Adrenal gland (tissue), 19 donors: ENCODE data around the gene IGF2. TPM values are rescaled to one million over a fixed set of nuclear protein-coding genes. Genes with fewer than 3 reads are reported as not detected.
A peak's percentile ranks its signal among the peaks of the same experiment; 100 is the strongest.

ENCODE experiments used
- DNase-seq, 7 donors: peaks; one replicate each; pipeline ENCODE4 v3.0.0-alpha.2; 2019 to 2020
- H3K27ac ChIP-seq, 5 donors: fragments of 200-600 bp; sonication (generic) in 4 of 5; 1 replicate in 3 of 5; 2 replicates in 2 of 5; pipeline versions ENCODE4 v1.5.1 to v1.8.0; 2016 to 2020; ENCODE audit warnings: mild to moderate bottlenecking in 1 of 5
- H3K27me3 ChIP-seq: fragments of 200-600 bp; 2 replicates; pipeline ENCODE4 v1.8.0; 2021
- H3K36me3 ChIP-seq, 2 donors: fragments of 200-600 bp; replicated peaks in 1 of 2; 1 replicate in 1 of 2; 2 replicates in 1 of 2; pipeline versions ENCODE4 v1.5.1 to v1.8.0; 2018 to 2022
- H3K4me1 ChIP-seq, 2 donors: fragments of 200-600 bp; replicated peaks in 1 of 2; 1 replicate in 1 of 2; 2 replicates in 1 of 2; pipeline versions ENCODE4 v1.5.1 to v1.8.0; 2018 to 2021
- H3K4me3 ChIP-seq, 4 donors: fragments of 200-600 bp; sonication (generic) in 3 of 4; one replicate each; pipeline ENCODE4 v1.5.1; 2016 to 2018
- H3K9me3 ChIP-seq, 3 donors: fragments of 200-600 bp; sonication (generic) in 1 of 3; replicated peaks in 1 of 3; 1 replicate in 2 of 3; 2 replicates in 1 of 3; pipeline versions ENCODE4 v1.5.1 to v1.8.0; 2016 to 2021
- POLR2A ChIP-seq, 2 donors: fragments of 450-650 bp; IDR thresholded peaks; one replicate each; pipeline ENCODE4 v1.6.1; 2017; ENCODE audit warnings: antibody characterized with exemption in 2 of 2, mild to moderate bottlenecking in 2 of 2, moderate library complexity in 1 of 2
- WGBS, 4 donors: extraction: QIAGEN DNeasy Blood & Tissue Kit in 2 of 4; methylation state at CpG; one replicate each; pipeline versions ENCODE4 v1.1.5 to v1.1.7; 2013 to 2017; 5-methylcytosine and 5-hydroxymethylcytosine counted together
- intact Hi-C, 2 donors: fragments of 100-400 bp; cut with DNase I; formaldehyde crosslinking; loops; one replicate each; pipeline versions ENCODE4 v1.14.1 to v1.15.0; 2022 to 2023
- long read RNA-seq, 10 donors: library from polyadenylated mRNA in 3 of 10; unstranded in 2 of 10; stranded (forward) in 1 of 10; transcript quantifications; one replicate each; pipeline ENCODE4 v2.0.0 and lab custom pipeline, GENCODE V29; 2021 to 2026
- polyA plus RNA-seq, 3 donors: library from polyadenylated mRNA; stranded (reverse); fragments of 200-250 nt in 2 of 3; fragments of 350-450 nt in 1 of 3; fragmentation: Illumina TruSeq in 1 of 3; extraction: RNeasy Lipid Tissue Mini Kit (QIAGEN cat#74804) in 1 of 3; gene quantifications; one replicate each; pipeline ENCODE4 v1.2.3, GENCODE V29; 2013 to 2014
- total RNA-seq, 9 donors: library from RNA; depleted of rRNA in 4 of 9; stranded (reverse); fragments of >200 nt in 4 of 9; fragments of 120-200 nt in 1 of 9; fragmentation: NEBNext Ultra II Directional in 1 of 9; extraction: Animal tissue kit (Norgen Biotek cat#: 25700) in 1 of 9; gene quantifications; one replicate each; pipeline versions ENCODE4 v1.1.0 to v1.2.4, GENCODE V29; 2013 to 2023
- TF ChIP-seq, protein P1 (sequence below), 6 experiments: fragments of 450-650 bp in 4 of 6; fragments of 200-600 bp in 2 of 6; sonication (generic) in 1 of 6; IDR thresholded peaks; 1 replicate in 5 of 6; 2 replicates in 1 of 6; pipeline versions ENCODE4 v1.5.1 to v1.8.0; 2016 to 2021; ENCODE audit warnings: antibody characterized with exemption in 6 of 6, mild to moderate bottlenecking in 2 of 6, moderate library complexity in 1 of 6
- donor health status: healthy with polysubstance abuse.
- donor health status: Bipolar disorder and iron deficiency.
- donor health status: DM: yes; HTN: yes; CAD: no.
- donor health status: DM: no; HTN: no; CAD: no.
- donor health status: DM: no; HTN: no; CAD: no.
- donor health status: DM: yes; HTN: yes; CAD: no.

The IGF2 gene, protein sequence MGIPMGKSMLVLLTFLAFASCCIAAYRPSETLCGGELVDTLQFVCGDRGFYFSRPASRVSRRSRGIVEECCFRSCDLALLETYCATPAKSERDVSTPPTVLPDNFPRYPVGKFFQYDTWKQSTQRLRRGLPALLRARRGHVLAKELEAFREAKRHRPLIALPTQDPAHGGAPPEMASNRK
- total RNA-seq (100 to 1,000 TPM in 5 of 9 donors, 10 to 100 TPM in 4; 41.8 to 693 (median 136) TPM), polyA plus RNA-seq (100 to 1,000 TPM in 2 of 3 donors, 10 to 100 TPM in 1; 96.5 to 307 (median 102) TPM)
- long read RNA-seq, donor 1, full-length matches to known transcripts = 625 of 1,888 reads
- long read RNA-seq, donor 1, partial matches to known transcripts = 1,263 of 1,888 reads
- long read RNA-seq, donor 1, other reads (novel, unspliced or antisense) = 0 of 1,888 reads
- long read RNA-seq, donor 2, full-length matches to known transcripts = 1,403 of 1,761 reads
- long read RNA-seq, donor 2, partial matches to known transcripts = 358 of 1,761 reads
- long read RNA-seq, donor 2, other reads (novel, unspliced or antisense) = 0 of 1,761 reads
- long read RNA-seq, donor 3, full-length matches to known transcripts = 397 of 529 reads
- long read RNA-seq, donor 3, partial matches to known transcripts = 132 of 529 reads
- long read RNA-seq, donor 3, other reads (novel, unspliced or antisense) = 0 of 529 reads
- long read RNA-seq, donor 4, partial matches to known transcripts = 1 of 6 reads
- long read RNA-seq, donor 4, other reads (novel, unspliced or antisense) = 2 of 6 reads
- long read RNA-seq, donor 5, full-length matches to known transcripts = 2 of 2 reads
- long read RNA-seq, donor 5, partial matches to known transcripts = 0 of 2 reads
- long read RNA-seq, donor 5, other reads (novel, unspliced or antisense) = 0 of 2 reads
- long read RNA-seq, donor 6, full-length matches to known transcripts = 12 of 19 reads
- long read RNA-seq, donor 6, partial matches to known transcripts = 2 of 19 reads
- long read RNA-seq, donor 6, other reads (novel, unspliced or antisense) = 5 of 19 reads
- long read RNA-seq, donor 7, full-length matches to known transcripts = 513 of 630 reads
- long read RNA-seq, donor 7, partial matches to known transcripts = 117 of 630 reads
- long read RNA-seq, donor 7, other reads (novel, unspliced or antisense) = 0 of 630 reads
- long read RNA-seq, donor 8, full-length matches to known transcripts = 1,237 of 1,543 reads
- long read RNA-seq, donor 8, partial matches to known transcripts = 264 of 1,543 reads
- long read RNA-seq, donor 8, other reads (novel, unspliced or antisense) = 42 of 1,543 reads
- long read RNA-seq, donor 9, full-length matches to known transcripts = 367 of 476 reads
- long read RNA-seq, donor 9, partial matches to known transcripts = 109 of 476 reads
- long read RNA-seq, donor 9, other reads (novel, unspliced or antisense) = 0 of 476 reads
- long read RNA-seq, donor 10, full-length matches to known transcripts = 665 of 1,336 reads
- long read RNA-seq, donor 10, partial matches to known transcripts = 658 of 1,336 reads
- long read RNA-seq, donor 10, other reads (novel, unspliced or antisense) = 13 of 1,336 reads

- Histone ChIP-seq H3K4me1 (no peaks in the 10 kb centered on the region), H3K36me3 (no peaks in the 10 kb centered on the region), H3K27ac (peak within 1 kb of the TSS in 1 of 5 donors; percentile 65), H3K27me3 (peaks cover 64% of the 10 kb centered on the region), H3K9me3 (no peaks in the 10 kb centered on the region), H3K4me3 (peak within 1 kb of the TSS in 1 of 4 donors; percentile 52)
- TF ChIP-seq, protein P1, sequence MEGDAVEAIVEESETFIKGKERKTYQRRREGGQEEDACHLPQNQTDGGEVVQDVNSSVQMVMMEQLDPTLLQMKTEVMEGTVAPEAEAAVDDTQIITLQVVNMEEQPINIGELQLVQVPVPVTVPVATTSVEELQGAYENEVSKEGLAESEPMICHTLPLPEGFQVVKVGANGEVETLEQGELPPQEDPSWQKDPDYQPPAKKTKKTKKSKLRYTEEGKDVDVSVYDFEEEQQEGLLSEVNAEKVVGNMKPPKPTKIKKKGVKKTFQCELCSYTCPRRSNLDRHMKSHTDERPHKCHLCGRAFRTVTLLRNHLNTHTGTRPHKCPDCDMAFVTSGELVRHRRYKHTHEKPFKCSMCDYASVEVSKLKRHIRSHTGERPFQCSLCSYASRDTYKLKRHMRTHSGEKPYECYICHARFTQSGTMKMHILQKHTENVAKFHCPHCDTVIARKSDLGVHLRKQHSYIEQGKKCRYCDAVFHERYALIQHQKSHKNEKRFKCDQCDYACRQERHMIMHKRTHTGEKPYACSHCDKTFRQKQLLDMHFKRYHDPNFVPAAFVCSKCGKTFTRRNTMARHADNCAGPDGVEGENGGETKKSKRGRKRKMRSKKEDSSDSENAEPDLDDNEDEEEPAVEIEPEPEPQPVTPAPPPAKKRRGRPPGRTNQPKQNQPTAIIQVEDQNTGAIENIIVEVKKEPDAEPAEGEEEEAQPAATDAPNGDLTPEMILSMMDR (IDR thresholded peaks at IDR 0.05) = no peak
- TF ChIP-seq POLR2A (IDR thresholded peaks at IDR 0.05) = no peak
- intact Hi-C loops = no loop called here
- WGBS, 4 donors = 0 to 1% methylated on average over 13 to 60 of the region's 62 CpGs; no CpG with 5 or more reads in 2 of the 4 donors
- DNase-seq = peak in 1 of 7 donors; percentile 51
Observed at GRCh38 chr11:2139123-2139521, at the start of gene IGF2. TSS of gene IGF2 (minus strand) at chr11:2139389. CDS start at chr11:2135523, 3,866 bp downstream.

- intact Hi-C loops = no loop called here
- no peaks in the 10 kb centered on the region for H3K36me3 ChIP-seq
- no peak for DNase-seq
- no peak for TF ChIP-seq POLR2A (IDR thresholded peaks at IDR 0.05)
- TF ChIP-seq, protein P1 (IDR thresholded peaks at IDR 0.05) = no peak
- H3K4me1 ChIP-seq = peaks cover 0 to 4% of the 10 kb centered on the region in 2 donors
- peak overlapping the region in 1 of 5 donors; percentile 75 for H3K27ac ChIP-seq
- H3K27me3 ChIP-seq = peaks cover 4% of the 10 kb centered on the region
- WGBS, 4 donors = 80 to 92% (median 86%) methylated on average over 19 of the region's 19 CpGs
- H3K9me3 ChIP-seq = no peaks in the 10 kb centered on the region
- no peak overlapping the region for H3K4me3 ChIP-seq
Observed at GRCh38 chr11:2188745-2189144, 49.6 kb upstream of the IGF2 start.

- H3K9me3 ChIP-seq = no peaks in the 10 kb centered on the region
- H3K36me3 ChIP-seq = no peaks in the 10 kb centered on the region
- DNase-seq = no peak
- TF ChIP-seq POLR2A (IDR thresholded peaks at IDR 0.05) = no peak
- TF ChIP-seq, protein P1 (IDR thresholded peaks at IDR 0.05) = no peak
- peaks cover 0 to 4% of the 10 kb centered on the region in 2 donors for H3K4me1 ChIP-seq
- 88 to 93% (median 91%) methylated on average over 7 of the region's 7 CpGs for WGBS, 4 donors
- intact Hi-C loops = no loop called here
- H3K27me3 ChIP-seq = peaks cover 4% of the 10 kb centered on the region
- H3K27ac ChIP-seq = no peak overlapping the region
- no peak overlapping the region for H3K4me3 ChIP-seq
Observed at GRCh38 chr11:2187280-2187707, 48.1 kb upstream of the IGF2 start.
